ENCODE measurements around the gene SLC9C2. TPM values are rescaled to one million over a fixed set of nuclear protein-coding genes. Genes with fewer than 3 reads are reported as not detected.

SLC9C2 gene
- total and polyA plus RNA-seq, 9 donors, result 0.07 to 5.3 (median 0.65) TPM

DNA sequence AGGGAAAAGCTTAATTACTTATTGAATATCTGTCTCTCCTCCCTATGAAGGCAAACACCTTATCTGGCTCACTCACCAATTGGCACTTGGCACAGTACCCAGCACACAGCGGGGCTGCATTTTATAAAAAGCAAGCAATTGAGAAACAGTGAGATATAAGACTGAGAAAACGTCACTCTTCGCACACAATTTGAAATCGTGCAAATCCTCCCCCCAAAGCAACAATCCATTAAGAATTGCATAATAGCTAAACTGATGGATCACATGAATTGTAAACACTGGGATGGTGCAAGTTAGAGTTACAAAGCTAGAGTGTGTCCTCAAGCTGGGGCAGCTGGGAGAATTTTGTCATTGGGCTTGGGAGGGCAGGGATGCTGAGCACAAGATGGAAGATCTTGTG, 98.6 kb downstream of the SLC9C2 start:
- no peaks in the 10 kb centered on the region for H3K27me3 ChIP-seq
- intact Hi-C loops (cut with DNase I), result no loop called here
- H3K9me3 ChIP-seq, result no peaks in the 10 kb centered on the region
- H3K27ac ChIP-seq, result no peak overlapping the region
- no peak overlapping the region for H3K4me3 ChIP-seq
- H3K4me1 ChIP-seq (ENCODE audit: insufficient read depth), result no peaks in the 10 kb centered on the region
- H3K36me3 ChIP-seq, result no peaks in the 10 kb centered on the region
- DNase-seq, result no peak
- TF ChIP-seq EP300 (IDR thresholded peaks at IDR 0.05), result no peak
- TF ChIP-seq POLR2A (IDR thresholded peaks at IDR 0.05), result no peak
- no peak for TF ChIP-seq CTCF (IDR thresholded peaks at IDR 0.05)
- WGBS, 3 donors, result 87 to 93% (median 89%) methylated on average over 4 of the region's 4 CpGs

GRCh38 chr1:173503391-173503790, 99.5 kb downstream of the SLC9C2 start:
- Histone ChIP-seq H3K36me3 (no peaks in the 10 kb centered on the region), H3K9me3 (no peaks in the 10 kb centered on the region), H3K4me3 (no peak overlapping the region), H3K27me3 (no peaks in the 10 kb centered on the region), H3K27ac (no peak overlapping the region), H3K4me1 (ENCODE audit: insufficient read depth) (no peaks in the 10 kb centered on the region)
- 37 to 57% (median 38%) methylated on average over 4 of the region's 4 CpGs for WGBS, 3 donors
- no peak for DNase-seq
- intact Hi-C loops (cut with DNase I), result no loop called here
- TF ChIP-seq CTCF (IDR thresholded peaks at IDR 0.05), result no peak
- TF ChIP-seq EP300 (IDR thresholded peaks at IDR 0.05), result no peak
- no peak for TF ChIP-seq POLR2A (IDR thresholded peaks at IDR 0.05)

DNA sequence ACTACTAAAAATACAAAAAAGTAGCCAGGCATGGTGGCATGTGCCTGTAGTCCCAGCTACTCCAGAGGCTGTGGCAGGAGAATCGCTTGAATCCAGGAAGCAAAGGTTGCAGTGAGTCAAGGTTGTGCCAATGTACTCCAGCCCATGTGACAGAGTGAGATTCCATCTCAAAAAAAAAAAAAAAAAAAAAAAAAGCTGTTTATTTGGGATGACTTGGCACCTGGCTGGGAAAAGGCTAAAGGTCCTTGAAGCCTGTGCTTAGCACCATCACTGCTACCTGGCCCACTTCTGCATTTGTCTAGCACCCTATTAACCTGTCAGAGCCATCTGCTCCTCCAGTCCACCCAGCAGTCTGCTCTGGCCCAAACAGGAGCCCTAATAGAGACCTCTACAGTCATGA, 100.8 kb downstream of the SLC9C2 start:
- intact Hi-C loops (cut with DNase I), result no loop called here
- Histone ChIP-seq H3K4me3 (no peak overlapping the region), H3K9me3 (no peaks in the 10 kb centered on the region), H3K27me3 (no peaks in the 10 kb centered on the region), H3K4me1 (ENCODE audit: insufficient read depth) (no peaks in the 10 kb centered on the region), H3K36me3 (no peaks in the 10 kb centered on the region), H3K27ac (no peak overlapping the region)
- WGBS, 3 donors, result 83 to 92% (median 89%) methylated on average over 1 of the region's 1 CpG
- no peak for DNase-seq
- TF ChIP-seq CTCF (IDR thresholded peaks at IDR 0.05) (no peak), EP300 (IDR thresholded peaks at IDR 0.05) (no peak)

DNA sequence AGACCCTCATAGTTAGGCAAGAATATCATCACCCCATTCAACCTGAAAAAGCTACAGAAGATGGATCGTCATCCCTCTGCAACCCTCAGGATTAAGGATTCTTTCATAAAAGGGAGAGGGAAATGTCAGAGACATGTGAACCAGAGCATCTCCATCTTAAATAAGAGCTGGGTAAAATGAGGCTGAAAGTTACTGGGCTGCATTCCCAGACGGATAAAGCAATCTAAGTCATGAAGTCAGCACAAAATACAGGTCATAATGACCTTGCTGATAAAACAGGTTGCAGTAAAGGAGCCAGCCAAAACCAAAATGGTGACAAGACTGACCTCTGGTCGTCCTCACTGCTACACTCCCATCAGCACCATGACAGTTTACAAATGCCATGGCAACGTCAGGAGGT, 103.1 kb downstream of the SLC9C2 start:
- Histone ChIP-seq H3K27ac (no peak overlapping the region), H3K4me3 (no peak overlapping the region), H3K4me1 (ENCODE audit: insufficient read depth) (no peaks in the 10 kb centered on the region), H3K9me3 (no peaks in the 10 kb centered on the region), H3K27me3 (no peaks in the 10 kb centered on the region), H3K36me3 (no peaks in the 10 kb centered on the region)
- no peak for TF ChIP-seq CTCF (IDR thresholded peaks at IDR 0.05)
- no peak for TF ChIP-seq POLR2A (IDR thresholded peaks at IDR 0.05)
- DNase-seq, result no peak
- intact Hi-C loops (cut with DNase I), result no loop called here
- WGBS, 3 donors, result 46 to 50% (median 46%) methylated on average over 4 of the region's 4 CpGs
